HG02981 (cell line): ENCODE data around the gene PAPOLB.

Source experiments
- ATAC-seq: cut with Tn5 transposase; IDR thresholded peaks from one replicate; pipeline ENCODE4 v1.9.1; 2021; ENCODE audit warnings: mild to moderate bottlenecking, moderate library complexity; ENCODE audit not compliant: unreplicated experiment

PAPOLB gene

GRCh38 chr7:4878336-4879335 lies 16.8 kb upstream of the PAPOLB start:
- no peak for ATAC-seq

GRCh38 chr7:4876586-4876985 lies 14.8 kb upstream of the PAPOLB start:
- no peak for ATAC-seq

DNA sequence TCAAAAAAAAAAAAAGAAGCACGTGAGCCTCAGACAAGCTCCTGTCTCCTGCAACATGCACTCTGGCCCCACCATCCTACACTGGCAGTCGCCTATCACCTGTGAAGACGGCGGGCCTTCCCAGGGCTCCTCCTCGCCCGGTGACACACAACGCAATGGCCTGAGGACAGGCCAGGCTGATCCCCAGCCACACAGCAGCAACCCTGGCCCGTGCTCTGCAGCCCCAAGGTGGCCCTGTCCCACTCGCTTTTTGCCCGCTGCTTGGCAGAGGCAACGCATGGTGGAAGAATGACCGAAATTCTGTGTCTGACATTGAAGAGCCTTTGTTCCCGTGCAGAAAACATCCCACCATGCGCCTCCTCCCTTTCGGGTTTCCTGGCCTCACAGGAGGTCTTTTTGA lies 13.6 kb upstream of the PAPOLB start:
- ATAC-seq: no peak

GRCh38 chr7:4873071-4873944 lies 11.5 kb upstream of the PAPOLB start:
- ATAC-seq: no peak

DNA sequence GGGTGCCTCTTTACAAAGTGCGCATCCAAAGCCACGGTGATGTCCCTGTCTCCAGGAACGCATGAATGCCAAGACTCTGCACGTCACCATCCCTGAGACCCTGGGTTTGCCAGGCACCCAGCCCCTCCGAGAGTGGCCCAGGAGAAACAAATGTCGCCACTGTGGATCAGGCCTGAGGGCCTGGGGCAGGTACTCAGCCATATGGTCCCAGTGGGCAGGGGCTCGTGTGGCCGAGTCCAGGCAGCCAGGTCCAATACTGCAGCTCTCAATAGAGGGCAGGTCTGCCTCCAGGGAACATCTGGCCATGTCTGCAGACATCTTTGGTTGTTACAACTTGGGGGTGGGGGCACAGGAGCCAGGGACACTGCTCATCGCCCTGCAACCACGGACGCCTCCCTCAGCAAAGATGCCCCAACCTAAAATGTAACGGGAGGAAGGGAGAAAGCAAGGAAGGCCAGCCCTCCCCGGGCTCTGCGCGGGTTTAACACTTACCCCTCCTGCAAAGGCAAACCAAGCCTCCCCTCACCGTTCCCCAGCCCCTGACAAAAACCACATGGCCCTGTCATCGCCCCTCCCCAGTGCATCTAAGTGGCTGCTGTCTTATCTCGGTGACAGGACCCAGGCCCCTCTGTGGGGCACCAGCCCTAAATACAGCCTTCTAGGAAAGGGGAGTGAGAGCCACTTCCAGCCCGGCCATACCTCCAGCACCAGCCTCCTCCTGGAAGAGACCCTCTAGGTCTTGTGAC lies 10.3 kb upstream of the PAPOLB start:
- ATAC-seq: no peak

GRCh38 chr7:4871056-4871680 lies 9.3 kb upstream of the PAPOLB start:
- no peak for ATAC-seq

DNA sequence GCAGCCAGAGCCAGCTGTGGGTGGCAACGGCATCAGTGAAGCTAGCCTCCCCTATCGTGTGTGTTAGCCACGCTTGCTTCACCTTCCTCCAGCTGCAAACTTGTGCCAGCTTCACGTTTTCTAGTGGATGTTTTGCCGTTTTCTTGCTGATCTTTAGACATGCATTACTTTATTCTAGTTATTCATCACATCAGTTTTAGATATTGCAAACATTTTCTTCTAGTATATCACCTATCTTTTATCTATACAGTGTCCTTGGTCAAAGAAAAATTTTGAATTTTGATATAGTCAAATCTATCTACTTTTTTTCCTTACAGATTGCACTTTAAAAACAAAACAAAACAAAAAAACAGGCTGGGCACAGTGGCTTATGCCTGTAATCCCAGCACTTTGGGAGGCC lies 6.7 kb upstream of the PAPOLB start:
- no peak for ATAC-seq

GRCh38 chr7:4866528-4867496 lies 5.0 kb upstream of the PAPOLB start:
- ATAC-seq: no peak

DNA sequence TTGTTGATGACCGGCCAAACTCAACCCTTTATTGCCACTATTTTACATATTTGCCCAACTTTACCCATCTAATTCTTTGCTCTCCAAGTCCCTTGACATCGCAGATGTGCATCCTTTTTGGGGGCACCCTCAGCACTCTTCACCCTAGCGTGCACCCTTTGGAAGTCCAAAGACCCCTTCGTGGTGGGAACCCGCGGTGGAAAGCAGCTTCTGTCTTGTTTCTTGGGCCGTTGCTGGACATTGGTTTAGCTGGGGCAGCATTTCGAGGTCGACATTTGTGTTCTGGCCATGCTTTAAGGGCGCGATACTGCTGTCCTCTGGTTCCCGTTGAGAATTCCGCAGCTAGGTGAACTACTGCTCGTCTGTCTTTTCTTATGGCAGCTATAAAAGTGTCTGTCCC lies 326 bp upstream of the PAPOLB start:
- no peak for ATAC-seq

- ATAC-seq: no peak
These were observed 603 bp downstream of the PAPOLB start for GRCh38 chr7:4861227-4861626.

DNA sequence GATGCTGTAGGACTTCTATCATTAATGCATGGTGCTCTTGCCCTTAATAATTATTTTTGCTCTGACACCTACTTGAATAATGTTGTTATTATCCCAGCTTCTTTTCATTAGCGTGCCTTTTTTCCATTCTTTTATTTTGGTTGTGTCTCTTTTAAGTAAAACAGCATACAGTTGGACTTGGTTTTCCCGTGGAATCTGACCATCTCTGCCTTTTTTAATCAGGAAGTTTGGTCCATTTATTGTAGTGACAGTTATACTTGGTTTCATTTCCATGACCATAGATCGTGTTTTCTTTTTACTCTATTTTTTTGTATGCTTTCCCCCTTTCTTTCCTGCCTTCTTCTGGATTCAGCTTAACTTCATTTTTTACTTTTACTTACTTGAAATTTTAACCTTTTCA lies 4.6 kb downstream of the PAPOLB start:
- ATAC-seq: no peak

- no peak for ATAC-seq
These were observed 5.3 kb downstream of the PAPOLB start for GRCh38 chr7:4856336-4857057.

DNA sequence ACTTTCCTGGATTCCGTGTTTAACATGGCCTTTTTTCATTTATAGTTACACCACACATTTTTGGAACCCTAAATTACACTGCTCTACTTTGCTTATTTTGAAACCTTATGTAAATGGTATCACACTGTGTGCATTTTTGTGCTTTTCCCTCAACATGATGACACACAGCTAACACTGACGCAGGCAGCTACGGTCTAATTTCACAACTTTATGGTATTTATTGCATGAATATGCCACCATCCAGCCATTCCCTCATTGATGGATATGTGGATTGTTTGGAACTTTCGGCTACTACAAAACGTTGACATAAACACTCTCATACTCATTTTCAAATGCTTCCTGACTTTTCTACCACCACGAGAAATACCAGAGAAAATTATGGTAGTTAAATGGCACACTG lies 6.9 kb downstream of the PAPOLB start:
- no peak for ATAC-seq

GRCh38 chr7:4851459-4852422 lies 10.1 kb downstream of the PAPOLB start:
- ATAC-seq: no peak

DNA sequence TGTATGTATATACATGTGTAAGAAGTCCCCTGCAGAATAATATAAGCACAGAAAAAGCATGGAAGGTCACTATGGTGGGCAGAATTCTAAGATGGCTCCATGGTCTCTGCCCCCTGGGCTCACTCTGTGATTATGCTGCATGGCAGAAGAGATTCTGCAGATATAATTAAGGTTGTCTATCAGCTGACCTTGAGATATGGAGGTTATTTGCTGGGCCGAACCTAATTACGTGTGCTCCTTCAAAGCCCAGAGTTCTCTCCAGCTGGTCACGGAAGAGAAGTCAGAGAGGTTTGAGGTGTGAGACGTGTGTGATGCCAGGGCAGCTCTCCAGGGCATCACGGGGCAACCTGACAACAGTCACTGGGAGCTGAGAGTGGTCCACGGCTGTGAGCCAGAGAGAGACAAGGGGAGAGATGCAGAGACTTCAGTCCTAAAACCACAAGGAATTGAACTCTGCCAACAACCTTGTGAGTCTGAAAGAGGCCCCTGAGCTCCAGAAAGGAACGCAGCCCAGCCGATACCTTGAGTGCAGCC lies 11.5 kb downstream of the PAPOLB start:
- no peak for ATAC-seq

DNA sequence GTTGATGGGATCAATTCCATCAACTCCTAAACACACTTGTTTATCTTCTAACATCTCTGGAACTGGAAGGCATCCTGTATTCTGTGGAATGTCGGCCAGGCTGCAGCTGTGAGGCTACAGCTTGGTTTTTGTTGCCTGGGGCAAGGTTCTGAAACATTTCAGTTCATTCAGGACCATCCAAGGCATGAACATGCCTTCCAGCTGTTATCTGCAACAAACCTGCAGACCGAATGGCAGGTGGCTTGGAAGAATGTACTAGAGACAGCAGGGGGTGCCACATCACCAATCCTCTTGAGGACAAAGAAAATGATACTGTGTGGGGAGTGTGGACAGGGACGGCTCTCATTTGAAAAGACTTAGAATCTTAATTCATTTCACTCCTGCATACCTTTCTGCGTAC lies 12.4 kb downstream of the PAPOLB start:
- ATAC-seq: no peak

DNA sequence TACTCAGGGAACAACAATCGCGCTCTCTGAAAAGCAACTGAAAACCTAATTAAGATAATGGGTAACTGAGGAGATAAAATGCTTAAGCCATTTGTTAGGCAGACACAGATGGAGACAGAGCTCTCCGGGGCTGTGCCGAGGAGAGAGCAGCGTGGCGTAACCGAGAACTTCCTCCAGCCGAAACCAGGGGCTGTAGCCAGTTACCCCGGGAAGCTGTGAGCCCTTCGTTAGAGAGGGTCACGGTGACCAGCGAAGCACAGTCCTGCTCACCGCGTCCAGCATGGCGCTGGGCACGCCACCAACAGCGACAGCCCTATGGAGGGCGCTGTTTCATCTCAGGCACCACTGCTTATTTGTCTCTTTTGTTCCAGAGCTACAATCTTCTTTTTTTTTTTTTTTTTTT lies 16.1 kb downstream of the PAPOLB start:
- ATAC-seq: no peak
